Measurements from ENCODE around the gene NINJ2. TPM values are rescaled to one million over a fixed set of nuclear protein-coding genes. Genes with fewer than 3 reads are reported as not detected.
"Not testable (repeated sequence)": the region's sequence is repeated elsewhere in the genome, so short reads cannot be mapped to it uniquely, and the experiment has no call there.

The NINJ2 gene
- total and polyA plus RNA-seq, 12 donors: 1.9 to 25.7 (median 8.3) TPM

- DNase-seq: peak in 1 of 2 donors; percentile 29
- WGBS, 2 donors: 19 to 25% methylated on average over 7 of the region's 7 CpGs
- peak overlapping the region; percentile 79 to 95 (median 86) for H3K27ac ChIP-seq
- no peak for TF ChIP-seq CTCF (IDR thresholded peaks at IDR 0.05)
- H3K36me3 ChIP-seq: no peaks in the 10 kb centered on the region
- H3K9me3 ChIP-seq: no peaks in the 10 kb centered on the region
- no peaks in the 10 kb centered on the region for H3K27me3 ChIP-seq
- peaks cover 14 to 76% (median 59%) of the 10 kb centered on the region in 9 donors for H3K4me1 ChIP-seq
- H3K4me3 ChIP-seq: peak overlapping the region in 2 of 10 donors; percentile 3 to 59
- peak; percentile 21 to 73 (median 44) for ATAC-seq
- intact Hi-C loops (cut with DNase I): no loop called here
Observed at GRCh38 chr12:632102-632696, 31.0 kb downstream of the NINJ2 start.

- WGBS, 2 donors: 61 to 65% methylated on average over 45 of the region's 45 CpGs
- intact Hi-C loops (cut with DNase I): loop anchor here in 1 of 10 donors (2.0 kb wide), 1 partner anchor 120 kb away; no protein-coding TSS in a partner anchor
Observed at GRCh38 chr12:630656-631632, 32.3 kb downstream of the NINJ2 start.

GRCh38 chr12:628742-629078 is 34.5 kb downstream of the NINJ2 start:
- H3K4me3 ChIP-seq; H3K27me3 ChIP-seq; H3K36me3 ChIP-seq; ATAC-seq; DNase-seq; intact Hi-C loops (cut with DNase I); H3K9me3 ChIP-seq: not testable (repeated sequence)
- Histone ChIP-seq H3K27ac (peak overlapping the region in 9 of 10 donors; percentile 51 to 95 (median 79)), H3K4me1 (peaks cover 14 to 84% (median 65%) of the 10 kb centered on the region in 9 donors)
- WGBS, 2 donors: 96 to 100% methylated on average over 1 of the region's 1 CpG

More at GRCh38 chr12:630656-631632, 32.3 kb downstream of the NINJ2 start:
- peak; percentile 63 to 89 (median 81) for ATAC-seq
- no peaks in the 10 kb centered on the region for H3K9me3 ChIP-seq
- peak; percentile 61 to 76 for DNase-seq
- TF ChIP-seq CTCF (IDR thresholded peaks at IDR 0.05): no peak
- H3K27ac ChIP-seq: peak overlapping the region; percentile 79 to 95 (median 86)
- no peaks in the 10 kb centered on the region for H3K36me3 ChIP-seq
- peaks cover 14 to 78% (median 60%) of the 10 kb centered on the region in 9 donors for H3K4me1 ChIP-seq
- H3K27me3 ChIP-seq: no peaks in the 10 kb centered on the region
- H3K4me3 ChIP-seq: peak overlapping the region in 7 of 10 donors; percentile 3 to 59 (median 42)

GRCh38 chr12:627863-628741 is 35.1 kb downstream of the NINJ2 start:
- peaks cover 16 to 84% (median 69%) of the 10 kb centered on the region in 9 donors for H3K4me1 ChIP-seq
- peak in 5 of 8 donors; percentile 2 to 60 (median 20) for ATAC-seq
- no peaks in the 10 kb centered on the region for H3K27me3 ChIP-seq
- intact Hi-C loops (cut with DNase I): no loop called here
- DNase-seq: no peak
- H3K27ac ChIP-seq: peak overlapping the region; percentile 36 to 95 (median 70)
- H3K4me3 ChIP-seq: no peak overlapping the region
- H3K9me3 ChIP-seq: no peaks in the 10 kb centered on the region
- 72 to 79% methylated on average over 13 of the region's 13 CpGs for WGBS, 2 donors
- H3K36me3 ChIP-seq: no peaks in the 10 kb centered on the region
- no peak for TF ChIP-seq CTCF (IDR thresholded peaks at IDR 0.05)
